Neural cell (in vitro differentiated cells): ENCODE measurements around the gene EFHD1.

Experiments
- CTCF ChIP-seq: fragments of 450-650 bp; IDR thresholded peaks from 2 replicates; pipeline ENCODE4 v1.5.1; 2014; ENCODE audit warnings: antibody characterized with exemption, mild to moderate bottlenecking, moderate library complexity; ENCODE audit not compliant: poor library complexity, severe bottlenecking
- EP300 ChIP-seq: fragments of 450-650 bp; conservative IDR thresholded peaks from 2 replicates; pipeline ENCODE4 v1.6.1; 2014; ENCODE audit warnings: antibody characterized with exemption, mild to moderate bottlenecking, moderate library complexity; ENCODE audit not compliant: poor library complexity, severe bottlenecking
- POLR2AphosphoS5 ChIP-seq: IDR thresholded peaks from 2 replicates; pipeline ENCODE4 v1.6.1; 2012
- RAD21 ChIP-seq: fragments of 450-650 bp; conservative IDR thresholded peaks from 2 replicates; pipeline ENCODE4 v1.6.1; 2014; ENCODE audit warnings: antibody characterized with exemption, mild to moderate bottlenecking, moderate library complexity
- TAF1 ChIP-seq: IDR thresholded peaks from 2 replicates; pipeline ENCODE4 v1.6.1; 2012; ENCODE audit warnings: low read depth

DNA sequence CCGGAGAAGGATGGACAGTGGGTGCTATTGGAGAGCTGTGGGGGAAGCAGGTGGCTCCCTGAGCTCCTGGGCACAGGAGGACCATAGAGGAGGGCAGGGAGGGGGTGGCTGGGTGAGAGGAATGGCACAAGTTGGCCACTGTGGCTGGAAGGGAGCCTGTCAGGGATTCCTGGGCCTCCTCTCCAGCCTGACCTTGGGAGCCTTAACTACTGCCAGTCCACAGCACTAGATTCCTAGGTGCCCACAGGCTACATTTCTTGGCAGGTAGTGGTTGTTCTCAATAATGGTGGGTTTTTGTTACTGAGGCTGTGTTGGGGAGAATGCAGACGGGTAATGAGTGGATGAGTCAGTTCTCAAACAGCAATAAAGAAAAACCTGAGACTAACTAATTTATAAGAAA lies 26.0 kb downstream of the EFHD1 start:
- TF ChIP-seq CTCF: no peak
- TF ChIP-seq POLR2AphosphoS5: no peak
- no peak for TF ChIP-seq RAD21
- no peak for TF ChIP-seq TAF1
- TF ChIP-seq EP300: no peak
